Measurements from ENCODE around the gene MFSD6.

MFSD6 gene

DNA sequence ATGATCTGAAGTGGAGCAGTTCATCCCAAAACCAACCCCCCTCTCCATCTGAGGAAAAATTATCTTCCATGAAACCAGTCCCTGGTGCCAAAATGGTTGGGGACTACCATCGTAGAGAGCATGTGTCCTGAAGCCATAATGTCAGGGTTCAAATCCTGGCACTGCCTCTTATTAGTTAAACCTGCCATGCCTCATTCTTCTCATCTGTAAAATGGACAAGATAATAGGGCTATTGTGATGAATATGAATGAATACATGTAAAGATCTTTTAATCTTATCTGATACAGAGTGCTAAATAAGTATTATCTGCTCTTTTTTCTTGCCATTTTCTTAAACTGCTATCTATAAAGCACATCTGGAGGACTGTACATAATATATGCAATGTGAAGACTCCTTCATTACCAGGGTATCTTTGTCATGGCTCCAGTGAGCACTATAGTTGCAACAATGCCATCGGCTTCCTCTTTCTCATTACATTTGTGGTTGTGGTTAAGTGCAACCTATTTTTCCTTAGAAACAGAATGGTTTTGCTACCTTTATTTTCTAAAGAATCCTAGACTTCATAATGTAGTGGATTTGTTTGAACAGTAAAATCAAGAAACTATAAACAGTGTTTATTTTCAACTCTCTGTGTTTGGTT lies 27.0 kb downstream of the MFSD6 start:
- TF ChIP-seq, protein P1, sequence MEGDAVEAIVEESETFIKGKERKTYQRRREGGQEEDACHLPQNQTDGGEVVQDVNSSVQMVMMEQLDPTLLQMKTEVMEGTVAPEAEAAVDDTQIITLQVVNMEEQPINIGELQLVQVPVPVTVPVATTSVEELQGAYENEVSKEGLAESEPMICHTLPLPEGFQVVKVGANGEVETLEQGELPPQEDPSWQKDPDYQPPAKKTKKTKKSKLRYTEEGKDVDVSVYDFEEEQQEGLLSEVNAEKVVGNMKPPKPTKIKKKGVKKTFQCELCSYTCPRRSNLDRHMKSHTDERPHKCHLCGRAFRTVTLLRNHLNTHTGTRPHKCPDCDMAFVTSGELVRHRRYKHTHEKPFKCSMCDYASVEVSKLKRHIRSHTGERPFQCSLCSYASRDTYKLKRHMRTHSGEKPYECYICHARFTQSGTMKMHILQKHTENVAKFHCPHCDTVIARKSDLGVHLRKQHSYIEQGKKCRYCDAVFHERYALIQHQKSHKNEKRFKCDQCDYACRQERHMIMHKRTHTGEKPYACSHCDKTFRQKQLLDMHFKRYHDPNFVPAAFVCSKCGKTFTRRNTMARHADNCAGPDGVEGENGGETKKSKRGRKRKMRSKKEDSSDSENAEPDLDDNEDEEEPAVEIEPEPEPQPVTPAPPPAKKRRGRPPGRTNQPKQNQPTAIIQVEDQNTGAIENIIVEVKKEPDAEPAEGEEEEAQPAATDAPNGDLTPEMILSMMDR (IDR thresholded peaks at IDR 0.05; ENCODE audit: low read length, missing control alignments): no peak
- H3K4me3 ChIP-seq (replicated peaks; ENCODE audit: low read depth, low read length): no peak overlapping the region
- no peak for DNase-seq (ENCODE audit: low read depth)

DNA sequence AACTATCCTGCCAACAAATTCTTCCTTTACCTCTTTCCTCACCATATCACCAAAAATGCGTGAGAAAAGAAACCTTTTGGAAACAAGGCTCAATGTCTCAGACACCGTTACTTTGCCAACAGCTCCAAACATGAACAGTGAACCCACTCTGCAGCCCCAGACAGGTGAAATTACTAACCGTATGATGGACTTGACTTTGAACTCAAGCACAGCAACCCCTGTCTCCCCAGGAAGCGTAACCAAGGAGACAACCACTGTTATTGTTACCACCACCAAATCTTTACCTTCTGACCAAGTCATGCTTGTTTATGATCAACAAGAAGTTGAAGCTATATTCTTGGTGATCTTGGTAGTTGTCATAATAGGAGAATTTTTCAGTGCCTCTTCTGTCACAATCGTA lies 28.4 kb downstream of the MFSD6 start:
- no peak for DNase-seq (ENCODE audit: low read depth)
- TF ChIP-seq, protein P1 (IDR thresholded peaks at IDR 0.05; ENCODE audit: low read length, missing control alignments): no peak
- no peak overlapping the region for H3K4me3 ChIP-seq (replicated peaks; ENCODE audit: low read depth, low read length)

DNA sequence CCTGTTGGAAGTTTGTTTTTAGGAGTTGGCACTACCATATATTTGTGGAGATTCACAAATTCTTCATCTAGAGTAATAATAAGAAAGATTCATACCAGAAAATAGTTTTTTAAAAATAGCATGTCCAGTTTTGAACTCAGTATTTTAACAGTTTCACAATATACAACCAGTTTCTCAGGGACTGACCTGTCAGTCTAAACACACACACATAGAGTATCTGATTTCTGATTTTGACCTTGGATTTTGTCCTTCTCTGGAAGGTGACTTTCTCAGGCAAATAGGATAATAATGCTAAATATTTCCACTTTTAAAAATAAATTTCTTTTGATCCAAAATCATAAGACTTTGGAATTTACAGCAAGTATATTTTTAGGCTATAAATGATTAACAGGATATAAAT lies 32.0 kb downstream of the MFSD6 start:
- no peak overlapping the region for H3K4me3 ChIP-seq (replicated peaks; ENCODE audit: low read depth, low read length)
- TF ChIP-seq, protein P1 (IDR thresholded peaks at IDR 0.05; ENCODE audit: low read length, missing control alignments): no peak
- no peak for DNase-seq (ENCODE audit: low read depth)

DNA sequence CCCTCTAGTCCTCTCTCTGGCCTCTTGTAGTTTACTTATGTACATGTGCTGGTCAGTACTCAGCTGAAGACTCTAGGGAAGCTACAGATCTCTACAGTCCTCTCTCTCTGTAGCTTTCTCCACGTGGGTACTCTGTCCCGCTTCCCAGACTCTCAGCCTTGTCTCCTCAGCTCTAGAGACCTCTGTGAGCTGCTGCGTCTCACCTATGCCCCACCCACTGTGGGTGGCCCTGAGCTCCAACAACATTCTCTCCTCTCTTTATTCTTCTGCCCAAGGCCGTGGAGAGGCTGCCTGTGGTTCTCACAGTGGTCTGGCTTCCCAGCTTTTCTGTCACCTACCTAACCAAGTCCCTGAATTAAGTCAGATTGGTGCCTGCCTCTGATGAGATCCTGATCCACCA lies 33.4 kb downstream of the MFSD6 start:
- DNase-seq (ENCODE audit: low read depth): no peak
- no peak overlapping the region for H3K4me3 ChIP-seq (replicated peaks; ENCODE audit: low read depth, low read length)
- TF ChIP-seq, protein P1 (IDR thresholded peaks at IDR 0.05; ENCODE audit: low read length, missing control alignments): no peak

DNA sequence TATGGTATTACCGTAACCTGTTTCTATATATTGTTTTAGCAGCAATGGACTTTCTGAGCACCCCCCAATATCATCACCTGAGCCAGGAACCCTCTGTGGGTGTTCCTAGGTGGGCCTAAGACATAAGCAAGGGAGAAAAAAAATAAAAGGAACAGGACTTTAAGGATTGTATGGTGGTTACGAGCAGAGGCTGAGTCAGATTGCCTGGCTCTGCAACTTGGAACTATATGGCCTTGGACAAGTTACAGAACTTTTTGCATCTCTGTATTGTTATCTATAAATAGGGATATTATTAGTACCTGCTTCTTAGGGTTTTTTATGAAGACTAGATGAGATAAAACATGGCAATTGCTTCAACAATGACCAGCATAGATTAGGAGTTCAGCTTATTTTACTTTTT lies 34.9 kb downstream of the MFSD6 start:
- TF ChIP-seq, protein P1 (IDR thresholded peaks at IDR 0.05; ENCODE audit: low read length, missing control alignments): no peak
- no peak for DNase-seq (ENCODE audit: low read depth)
- H3K4me3 ChIP-seq (replicated peaks; ENCODE audit: low read depth, low read length): no peak overlapping the region

DNA sequence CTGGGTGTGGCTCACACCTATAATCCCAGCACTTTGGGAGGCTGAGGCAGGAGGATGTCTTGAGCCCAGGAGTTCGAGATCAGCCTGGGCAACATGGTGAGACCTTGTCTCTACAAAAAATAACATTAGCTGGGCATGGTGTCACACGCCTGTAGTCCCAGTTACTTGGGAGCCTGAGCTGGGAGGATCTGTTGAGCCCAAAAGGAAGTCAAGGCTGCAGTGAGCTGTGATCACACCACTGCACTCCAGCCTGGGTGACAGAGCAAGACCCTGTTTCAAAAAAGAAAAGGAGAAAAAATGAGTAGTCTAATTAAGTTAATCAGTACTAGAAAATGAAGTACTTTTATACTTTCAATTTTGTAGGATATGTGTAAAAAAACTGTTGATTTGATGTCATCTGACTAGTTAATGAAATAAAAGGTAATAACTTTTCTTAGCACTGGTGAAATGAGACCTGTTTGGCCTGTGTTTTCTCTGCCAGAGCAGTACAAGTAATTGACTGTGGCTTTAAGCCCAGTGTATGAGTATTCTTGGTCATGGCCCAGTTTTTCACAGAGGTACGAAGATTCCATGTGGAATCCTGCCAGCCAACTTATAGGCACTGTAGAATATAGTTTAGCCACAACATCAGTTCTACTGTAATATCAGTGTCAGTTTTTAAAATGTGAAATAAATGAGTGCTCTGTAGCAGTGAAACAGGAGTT lies 35.8 kb downstream of the MFSD6 start:
- peak; percentile 41 for DNase-seq (ENCODE audit: low read depth)
- TF ChIP-seq, protein P1 (IDR thresholded peaks at IDR 0.05; ENCODE audit: low read length, missing control alignments): no peak
- H3K4me3 ChIP-seq (replicated peaks; ENCODE audit: low read depth, low read length): no peak overlapping the region

DNA sequence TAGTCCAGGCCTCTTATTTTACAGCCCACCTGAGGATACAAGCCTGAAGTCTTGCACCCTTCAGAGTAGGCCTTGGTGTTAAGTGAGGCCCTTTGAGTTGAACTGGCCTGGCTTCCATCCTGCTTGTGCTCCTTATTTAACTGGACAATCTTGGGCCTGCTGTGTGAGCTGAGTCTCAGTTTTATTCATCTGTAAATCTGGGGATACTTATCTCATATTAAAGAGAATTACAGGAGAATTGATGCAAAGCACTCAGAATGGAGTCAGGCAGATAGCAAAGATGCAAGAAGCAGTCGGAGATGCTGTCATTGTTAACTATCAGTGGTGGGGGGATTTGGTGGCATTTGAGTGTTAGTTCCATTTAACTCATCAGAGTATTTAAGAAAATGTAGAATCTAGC lies 36.8 kb downstream of the MFSD6 start:
- TF ChIP-seq, protein P1 (IDR thresholded peaks at IDR 0.05; ENCODE audit: low read length, missing control alignments): no peak
- no peak overlapping the region for H3K4me3 ChIP-seq (replicated peaks; ENCODE audit: low read depth, low read length)
- DNase-seq (ENCODE audit: low read depth): no peak
